ENCODE data around the gene FAM131C. TPM values are rescaled to one million over a fixed set of nuclear protein-coding genes. Genes with fewer than 3 reads are reported as not detected.

Gene FAM131C
- polyA plus RNA-seq, 3 donors: not detected

DNA sequence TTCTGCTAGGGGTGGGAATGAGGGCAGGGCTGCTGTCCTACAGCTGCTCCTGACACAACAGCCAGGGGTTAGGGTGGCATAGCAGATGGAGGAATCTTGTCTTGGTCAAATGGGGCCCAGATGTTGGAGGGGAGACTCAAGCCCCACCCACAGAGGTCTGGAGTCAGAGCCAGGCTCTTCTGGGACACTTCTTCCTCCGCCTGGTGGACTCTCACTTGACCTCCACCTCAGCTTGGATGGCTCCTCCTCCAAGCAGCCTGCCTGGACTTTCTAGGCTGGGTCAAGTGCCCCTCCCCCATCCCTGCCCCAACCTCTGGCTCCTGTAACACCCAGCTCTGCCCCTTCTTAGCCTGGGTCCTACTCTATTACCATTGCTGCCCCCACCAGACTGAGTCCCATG, 47.0 kb upstream of the FAM131C start:
- H3K27me3 ChIP-seq (ENCODE audit: control insufficient read depth in 2 of 2, insufficient read depth in 2 of 2, low read length in 2 of 2): no peaks in the 10 kb centered on the region
- H3K27ac ChIP-seq (ENCODE audit: low read depth in 1 of 2, low read length in 2 of 2): no peak overlapping the region
- no peak overlapping the region for H3K27ac Mint-ChIP-seq
- no peak overlapping the region for H3K4me2 ChIP-seq (replicated peaks; ENCODE audit: extremely low read depth, low read length, poor library complexity, severe bottlenecking)
- no peaks in the 10 kb centered on the region for H3K79me2 ChIP-seq (ENCODE audit: insufficient read depth, low read length)
- H2AFZ ChIP-seq (ENCODE audit: insufficient read depth, low read depth, low read length, poor library complexity, severe bottlenecking): no peak overlapping the region
- no peak overlapping the region for H3K4me3 ChIP-seq (replicated peaks in 1 of 3; ENCODE audit: low read depth in 2 of 3, low read length in 3 of 3)
- no peak overlapping the region for H3K4me3 Mint-ChIP-seq
- intact Hi-C loops (cut with micrococcal nuclease): no loop called here
- H3K9me3 ChIP-seq (replicated peaks in 1 of 2; ENCODE audit: control insufficient read depth in 1 of 2, insufficient read depth in 1 of 2, low read length in 2 of 2): no peaks in the 10 kb centered on the region
- H3K9me3 Mint-ChIP-seq: no peaks in the 10 kb centered on the region
- WGBS (ENCODE audit: insufficient coverage): 100% methylated on average over 1 of the region's 1 CpG
- no peak for TF ChIP-seq CTCF (IDR thresholded peaks at IDR 0.05)
- peaks cover 0 to 10% (median 5%) of the 10 kb centered on the region in 3 donors for H3K27me3 Mint-ChIP-seq (ENCODE audit: low read depth in 3 of 3)
- H3K36me3 ChIP-seq (replicated peaks in 1 of 2; ENCODE audit: control insufficient read depth in 1 of 2, insufficient read depth in 2 of 2, low read length in 2 of 2): no peaks in the 10 kb centered on the region
- H3K4me1 ChIP-seq (ENCODE audit: control insufficient read depth in 1 of 2, insufficient read depth in 2 of 2, low read length in 2 of 2): peaks cover 3 to 4% of the 10 kb centered on the region in 2 donors
- no peaks in the 10 kb centered on the region for H3K36me3 Mint-ChIP-seq
- DNase-seq: no peak
- H4K20me1 ChIP-seq (ENCODE audit: insufficient read depth, low read length): no peaks in the 10 kb centered on the region
- H3K9ac ChIP-seq (ENCODE audit: insufficient read depth, low read length, poor library complexity, severe bottlenecking): no peak overlapping the region
- peaks cover 8% of the 10 kb centered on the region for H3K4me1 Mint-ChIP-seq

- WGBS (ENCODE audit: insufficient coverage): 96% methylated on average over 8 of the region's 10 CpGs
- Histone ChIP-seq H3K4me2 (replicated peaks; ENCODE audit: extremely low read depth, low read length, poor library complexity, severe bottlenecking) (no peak overlapping the region), H3K9ac (ENCODE audit: insufficient read depth, low read length, poor library complexity, severe bottlenecking) (no peak overlapping the region), H2AFZ (ENCODE audit: insufficient read depth, low read depth, low read length, poor library complexity, severe bottlenecking) (no peak overlapping the region), H3K27ac (ENCODE audit: low read depth in 1 of 2, low read length in 2 of 2) (no peak overlapping the region), H3K4me3 (replicated peaks in 1 of 3; ENCODE audit: low read depth in 2 of 3, low read length in 3 of 3) (no peak overlapping the region), H4K20me1 (ENCODE audit: insufficient read depth, low read length) (no peaks in the 10 kb centered on the region), H3K79me2 (ENCODE audit: insufficient read depth, low read length) (no peaks in the 10 kb centered on the region), H3K27me3 (ENCODE audit: control insufficient read depth in 2 of 2, insufficient read depth in 2 of 2, low read length in 2 of 2) (no peaks in the 10 kb centered on the region), H3K9me3 (replicated peaks in 1 of 2; ENCODE audit: control insufficient read depth in 1 of 2, insufficient read depth in 1 of 2, low read length in 2 of 2) (no peaks in the 10 kb centered on the region), H3K36me3 (replicated peaks in 1 of 2; ENCODE audit: control insufficient read depth in 1 of 2, insufficient read depth in 2 of 2, low read length in 2 of 2) (no peaks in the 10 kb centered on the region), H3K4me1 (ENCODE audit: control insufficient read depth in 1 of 2, insufficient read depth in 2 of 2, low read length in 2 of 2) (peaks cover 3 to 4% of the 10 kb centered on the region in 2 donors)
- Mint-ChIP-seq H3K4me1 (peaks cover 8% of the 10 kb centered on the region), H3K9me3 (no peaks in the 10 kb centered on the region), H3K27me3 (ENCODE audit: low read depth in 3 of 3) (peaks cover 0 to 10% (median 5%) of the 10 kb centered on the region in 3 donors), H3K4me3 (no peak overlapping the region), H3K36me3 (no peaks in the 10 kb centered on the region), H3K27ac (no peak overlapping the region)
- TF ChIP-seq CTCF (IDR thresholded peaks at IDR 0.05): no peak
- intact Hi-C loops (cut with micrococcal nuclease): no loop called here
- no peak for DNase-seq
Measured at GRCh38 chr1:16119926-16120325, 46.5 kb upstream of the FAM131C start.

Measured in CD14-positive monocyte (primary cell).